Endothelial cell of hepatic sinusoid (primary cell): Measurements from ENCODE around the gene ATXN7.

Experiments
- in situ Hi-C: cut with HindIII; loops from 2 replicates; pipeline ENCODE4 v1.10.0; 2017; ENCODE audit warnings: low sequenced_read_pairs

ATXN7 gene

GRCh38 chr3:63862804-63863149 lies 890 bp upstream of the ATXN7 start:
- in situ Hi-C loops = no loop called here

- in situ Hi-C loops = no loop called here
These were observed 619 bp downstream of the ATXN7 start for GRCh38 chr3:63864008-63864964.

- in situ Hi-C loops = no loop called here
These were observed 1.3 kb downstream of the ATXN7 start for GRCh38 chr3:63864965-63865327.

- in situ Hi-C loops = no loop called here
These were observed 3.6 kb downstream of the ATXN7 start for GRCh38 chr3:63867225-63867624.

GRCh38 chr3:63869940-63870614 lies 6.4 kb downstream of the ATXN7 start:
- in situ Hi-C loops = loop anchor here (5.0 kb wide), 1 partner anchor 72 kb away; no protein-coding TSS in a partner anchor

GRCh38 chr3:63870615-63871005 lies 6.9 kb downstream of the ATXN7 start:
- in situ Hi-C loops = loop anchor here (5.0 kb wide), 1 partner anchor 72 kb away; no protein-coding TSS in a partner anchor

GRCh38 chr3:63872135-63872924 lies 8.7 kb downstream of the ATXN7 start:
- in situ Hi-C loops = loop anchor here (5.0 kb wide), 1 partner anchor 70 kb away; no protein-coding TSS in a partner anchor

GRCh38 chr3:63874769-63875168 lies 11.1 kb downstream of the ATXN7 start:
- in situ Hi-C loops = loop anchor here (5.0 kb wide), 1 partner anchor 68 kb away; no protein-coding TSS in a partner anchor

- in situ Hi-C loops = no loop called here
These were observed 11.8 kb downstream of the ATXN7 start for GRCh38 chr3:63875510-63875909.

- in situ Hi-C loops = no loop called here
These were observed 12.6 kb downstream of the ATXN7 start for GRCh38 chr3:63876260-63876659.

GRCh38 chr3:63877737-63878393 lies 14.2 kb downstream of the ATXN7 start:
- in situ Hi-C loops = no loop called here

GRCh38 chr3:63878394-63879060 lies 14.9 kb downstream of the ATXN7 start:
- in situ Hi-C loops = no loop called here

GRCh38 chr3:63880653-63881052 lies 17.0 kb downstream of the ATXN7 start:
- in situ Hi-C loops = no loop called here

GRCh38 chr3:63886858-63887257 lies 23.2 kb downstream of the ATXN7 start:
- in situ Hi-C loops = no loop called here

GRCh38 chr3:63891518-63891917 lies 27.9 kb downstream of the ATXN7 start:
- in situ Hi-C loops = no loop called here

- in situ Hi-C loops = no loop called here
These were observed 29.2 kb downstream of the ATXN7 start for GRCh38 chr3:63892773-63893352.

GRCh38 chr3:63895422-63896189 lies 31.9 kb downstream of the ATXN7 start:
- in situ Hi-C loops = no loop called here

- in situ Hi-C loops = no loop called here
These were observed 32.8 kb downstream of the ATXN7 start for GRCh38 chr3:63896332-63897030.
